ENCODE measurements around the gene DTNA.

Gene DTNA

DNA sequence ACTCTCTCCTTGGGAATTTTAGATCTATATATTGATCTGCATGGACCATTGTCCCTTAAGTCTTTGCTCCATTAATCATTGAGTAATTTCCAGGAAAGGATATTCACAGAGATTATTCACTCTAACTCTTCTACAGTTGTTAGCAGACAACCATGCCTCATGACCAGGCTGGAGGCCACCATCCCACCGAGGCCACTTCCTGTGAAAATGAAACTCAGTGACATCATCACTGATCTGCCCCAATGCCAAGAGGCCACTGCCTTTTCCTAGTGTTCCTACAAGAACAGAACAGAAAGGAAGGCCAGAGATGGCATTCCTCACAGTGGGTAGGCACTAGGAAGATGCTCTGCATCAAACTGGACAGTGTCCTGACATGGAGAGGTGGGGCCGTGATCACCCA lies 161.3 kb downstream of the DTNA start:
- DNase-seq (ENCODE audit: low spot score) (no peak), ATAC-seq (ENCODE audit: low read depth) (no peak)
- H3K27me3 ChIP-seq (ENCODE audit: insufficient read depth, poor library complexity, severe bottlenecking) = no peaks in the 10 kb centered on the region
- no peaks in the 10 kb centered on the region for H3K36me3 ChIP-seq (ENCODE audit: low read depth)
- no peaks in the 10 kb centered on the region for H3K9me3 ChIP-seq (ENCODE audit: severe bottlenecking)
- H3K27ac ChIP-seq (ENCODE audit: poor library complexity, severe bottlenecking) = no peak overlapping the region
- H3K4me3 ChIP-seq (ENCODE audit: severe bottlenecking) = no peak overlapping the region
- no peaks in the 10 kb centered on the region for H3K4me1 ChIP-seq (ENCODE audit: insufficient read depth, poor library complexity, severe bottlenecking)
- TF ChIP-seq, protein P1, sequence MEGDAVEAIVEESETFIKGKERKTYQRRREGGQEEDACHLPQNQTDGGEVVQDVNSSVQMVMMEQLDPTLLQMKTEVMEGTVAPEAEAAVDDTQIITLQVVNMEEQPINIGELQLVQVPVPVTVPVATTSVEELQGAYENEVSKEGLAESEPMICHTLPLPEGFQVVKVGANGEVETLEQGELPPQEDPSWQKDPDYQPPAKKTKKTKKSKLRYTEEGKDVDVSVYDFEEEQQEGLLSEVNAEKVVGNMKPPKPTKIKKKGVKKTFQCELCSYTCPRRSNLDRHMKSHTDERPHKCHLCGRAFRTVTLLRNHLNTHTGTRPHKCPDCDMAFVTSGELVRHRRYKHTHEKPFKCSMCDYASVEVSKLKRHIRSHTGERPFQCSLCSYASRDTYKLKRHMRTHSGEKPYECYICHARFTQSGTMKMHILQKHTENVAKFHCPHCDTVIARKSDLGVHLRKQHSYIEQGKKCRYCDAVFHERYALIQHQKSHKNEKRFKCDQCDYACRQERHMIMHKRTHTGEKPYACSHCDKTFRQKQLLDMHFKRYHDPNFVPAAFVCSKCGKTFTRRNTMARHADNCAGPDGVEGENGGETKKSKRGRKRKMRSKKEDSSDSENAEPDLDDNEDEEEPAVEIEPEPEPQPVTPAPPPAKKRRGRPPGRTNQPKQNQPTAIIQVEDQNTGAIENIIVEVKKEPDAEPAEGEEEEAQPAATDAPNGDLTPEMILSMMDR (IDR thresholded peaks at IDR 0.05; ENCODE audit: poor library complexity, severe bottlenecking) = no peak

DNA sequence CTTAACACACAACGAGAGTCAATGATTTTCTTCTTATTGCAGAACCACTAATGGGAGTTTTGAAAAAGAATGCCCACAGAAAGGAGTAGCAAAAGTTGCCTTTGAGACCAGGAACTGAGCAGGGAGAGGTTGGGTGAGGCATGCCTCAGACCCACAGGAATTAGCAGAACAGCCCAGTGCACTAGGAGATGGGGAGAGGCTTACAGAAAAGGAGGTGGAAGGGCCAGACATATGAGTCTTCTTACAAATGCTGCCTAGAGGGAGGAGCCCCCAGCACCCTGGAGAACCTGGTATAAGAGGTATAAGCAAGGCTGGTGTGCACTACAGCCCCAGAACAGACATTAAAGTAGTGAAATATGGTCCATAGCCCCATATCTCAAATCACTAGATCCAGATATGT lies 162.0 kb downstream of the DTNA start:
- TF ChIP-seq, protein P1 (IDR thresholded peaks at IDR 0.05; ENCODE audit: poor library complexity, severe bottlenecking) = no peak
- DNase-seq (ENCODE audit: low spot score) (no peak), ATAC-seq (ENCODE audit: low read depth) (no peak)
- no peaks in the 10 kb centered on the region for H3K36me3 ChIP-seq (ENCODE audit: low read depth)
- no peak overlapping the region for H3K4me3 ChIP-seq (ENCODE audit: severe bottlenecking)
- no peaks in the 10 kb centered on the region for H3K9me3 ChIP-seq (ENCODE audit: severe bottlenecking)
- no peaks in the 10 kb centered on the region for H3K4me1 ChIP-seq (ENCODE audit: insufficient read depth, poor library complexity, severe bottlenecking)
- no peak overlapping the region for H3K27ac ChIP-seq (ENCODE audit: poor library complexity, severe bottlenecking)
- H3K27me3 ChIP-seq (ENCODE audit: insufficient read depth, poor library complexity, severe bottlenecking) = no peaks in the 10 kb centered on the region

DNA sequence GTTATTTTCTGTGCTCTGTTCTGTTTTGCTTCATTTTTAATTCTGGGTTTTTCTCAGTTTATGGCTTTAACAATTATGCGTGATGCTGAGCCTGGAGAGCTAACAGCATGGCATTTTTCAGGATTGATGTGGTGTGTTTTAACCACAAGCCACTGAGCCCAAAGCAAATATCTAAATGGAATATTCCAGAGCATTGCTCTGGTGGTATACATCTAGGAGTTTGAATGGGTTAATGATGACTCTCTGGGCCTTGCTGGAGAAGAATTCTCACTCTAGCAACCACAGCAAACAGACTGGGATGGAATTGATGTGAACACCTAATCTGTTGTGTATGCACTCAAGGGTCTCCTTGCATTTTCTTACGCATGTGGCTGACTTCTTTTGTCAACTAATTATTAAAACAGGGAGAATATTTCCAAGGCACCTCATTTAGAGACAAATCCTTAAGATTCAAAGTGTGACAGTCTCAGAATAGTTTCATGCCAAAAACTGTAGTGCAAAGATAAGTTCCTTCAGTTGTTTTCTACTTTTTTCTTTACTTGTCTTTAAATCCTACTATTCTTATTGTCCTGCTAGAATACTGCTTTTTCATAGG lies 164.0 kb downstream of the DTNA start:
- DNase-seq (ENCODE audit: low spot score) (no peak), ATAC-seq (ENCODE audit: low read depth) (no peak)
- H3K27me3 ChIP-seq (ENCODE audit: insufficient read depth, poor library complexity, severe bottlenecking) = peaks cover 2% of the 10 kb centered on the region
- H3K9me3 ChIP-seq (ENCODE audit: severe bottlenecking) = no peaks in the 10 kb centered on the region
- no peak overlapping the region for H3K27ac ChIP-seq (ENCODE audit: poor library complexity, severe bottlenecking)
- no peaks in the 10 kb centered on the region for H3K4me1 ChIP-seq (ENCODE audit: insufficient read depth, poor library complexity, severe bottlenecking)
- H3K36me3 ChIP-seq (ENCODE audit: low read depth) = no peaks in the 10 kb centered on the region
- no peak overlapping the region for H3K4me3 ChIP-seq (ENCODE audit: severe bottlenecking)
- TF ChIP-seq, protein P1 (IDR thresholded peaks at IDR 0.05; ENCODE audit: poor library complexity, severe bottlenecking) = no peak

GRCh38 chr18:34875150-34875549 lies 165.1 kb downstream of the DTNA start:
- Histone ChIP-seq H3K27ac (ENCODE audit: poor library complexity, severe bottlenecking) (no peak overlapping the region), H3K4me1 (ENCODE audit: insufficient read depth, poor library complexity, severe bottlenecking) (no peaks in the 10 kb centered on the region), H3K36me3 (ENCODE audit: low read depth) (no peaks in the 10 kb centered on the region), H3K27me3 (ENCODE audit: insufficient read depth, poor library complexity, severe bottlenecking) (peaks cover 2% of the 10 kb centered on the region), H3K4me3 (ENCODE audit: severe bottlenecking) (no peak overlapping the region), H3K9me3 (ENCODE audit: severe bottlenecking) (no peaks in the 10 kb centered on the region)
- DNase-seq (ENCODE audit: low spot score) (no peak), ATAC-seq (ENCODE audit: low read depth) (no peak)
- TF ChIP-seq, protein P1 (IDR thresholded peaks at IDR 0.05; ENCODE audit: poor library complexity, severe bottlenecking) = no peak

DNA sequence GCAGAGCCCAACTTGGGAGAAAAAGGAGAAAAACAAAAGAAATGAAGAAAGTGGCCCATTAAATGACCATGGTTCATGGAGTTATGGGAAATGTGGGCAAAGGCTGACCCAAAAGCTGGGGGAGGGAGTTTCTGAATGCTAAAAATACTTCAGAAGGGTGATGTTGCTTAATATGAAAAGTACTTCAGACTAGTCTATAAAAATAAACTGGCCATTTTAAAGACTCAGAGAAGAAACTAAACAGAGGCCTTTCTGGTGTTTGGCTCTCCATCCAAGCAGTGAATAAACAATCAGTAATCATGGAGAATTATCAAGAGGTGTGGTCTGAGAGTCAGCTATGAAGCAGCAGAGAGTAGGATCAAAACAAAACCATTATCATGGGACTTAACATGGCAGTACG lies 170.3 kb downstream of the DTNA start:
- no peak overlapping the region for H3K4me3 ChIP-seq (ENCODE audit: severe bottlenecking)
- no peaks in the 10 kb centered on the region for H3K36me3 ChIP-seq (ENCODE audit: low read depth)
- TF ChIP-seq, protein P1 (IDR thresholded peaks at IDR 0.05; ENCODE audit: poor library complexity, severe bottlenecking) = no peak
- H3K27me3 ChIP-seq (ENCODE audit: insufficient read depth, poor library complexity, severe bottlenecking) = peaks cover 5% of the 10 kb centered on the region
- no peak overlapping the region for H3K27ac ChIP-seq (ENCODE audit: poor library complexity, severe bottlenecking)
- no peaks in the 10 kb centered on the region for H3K4me1 ChIP-seq (ENCODE audit: insufficient read depth, poor library complexity, severe bottlenecking)
- H3K9me3 ChIP-seq (ENCODE audit: severe bottlenecking) = no peaks in the 10 kb centered on the region
- DNase-seq (ENCODE audit: low spot score) = no peak
- ATAC-seq (ENCODE audit: low read depth) = no peak
